ENCODE results near the gene CTRB2.

CTRB2 gene

GRCh38 chr16:75226550-75227360 lies 19.8 kb upstream of the CTRB2 start:
- H3K36me3 ChIP-seq (ENCODE audit: control insufficient read depth in 2 of 2, insufficient read depth in 1 of 2, low read length in 2 of 2), result peaks cover 0 to 34% of the 10 kb centered on the region in 2 experiments; a peak in 2 of 3 replicates
- no peak overlapping the region for H3K27ac ChIP-seq (ENCODE audit: extremely low read depth, low read depth, low read length)
- H3K4me1 ChIP-seq (ENCODE audit: control insufficient read depth, insufficient read depth, low read length), result no peaks in the 10 kb centered on the region
- ChIA-PET POLR2A (interaction anchor here (1.6 kb wide), 1 partner anchor 23 kb away, joined by 3 read pairs; no protein-coding TSS in a partner anchor), CTCF (interaction anchor here (0.6 kb wide), 1 partner anchor 437 kb away, joined by 4 read pairs; no protein-coding TSS in a partner anchor)
- TF ChIP-seq ZNF658 (tag by site-specific recombination; IDR thresholded peaks at IDR 0.05) (no peak), KLF9 (tag by site-specific recombination; IDR thresholded peaks at IDR 0.05; ENCODE audit: low read depth) (peak; percentile 65)
- H3K9me3 ChIP-seq (ENCODE audit: control insufficient read depth, insufficient read depth, low read depth, low read length), result no peaks in the 10 kb centered on the region
- H3K4me3 ChIP-seq (ENCODE audit: low read depth, low read length), result no peak overlapping the region

DNA sequence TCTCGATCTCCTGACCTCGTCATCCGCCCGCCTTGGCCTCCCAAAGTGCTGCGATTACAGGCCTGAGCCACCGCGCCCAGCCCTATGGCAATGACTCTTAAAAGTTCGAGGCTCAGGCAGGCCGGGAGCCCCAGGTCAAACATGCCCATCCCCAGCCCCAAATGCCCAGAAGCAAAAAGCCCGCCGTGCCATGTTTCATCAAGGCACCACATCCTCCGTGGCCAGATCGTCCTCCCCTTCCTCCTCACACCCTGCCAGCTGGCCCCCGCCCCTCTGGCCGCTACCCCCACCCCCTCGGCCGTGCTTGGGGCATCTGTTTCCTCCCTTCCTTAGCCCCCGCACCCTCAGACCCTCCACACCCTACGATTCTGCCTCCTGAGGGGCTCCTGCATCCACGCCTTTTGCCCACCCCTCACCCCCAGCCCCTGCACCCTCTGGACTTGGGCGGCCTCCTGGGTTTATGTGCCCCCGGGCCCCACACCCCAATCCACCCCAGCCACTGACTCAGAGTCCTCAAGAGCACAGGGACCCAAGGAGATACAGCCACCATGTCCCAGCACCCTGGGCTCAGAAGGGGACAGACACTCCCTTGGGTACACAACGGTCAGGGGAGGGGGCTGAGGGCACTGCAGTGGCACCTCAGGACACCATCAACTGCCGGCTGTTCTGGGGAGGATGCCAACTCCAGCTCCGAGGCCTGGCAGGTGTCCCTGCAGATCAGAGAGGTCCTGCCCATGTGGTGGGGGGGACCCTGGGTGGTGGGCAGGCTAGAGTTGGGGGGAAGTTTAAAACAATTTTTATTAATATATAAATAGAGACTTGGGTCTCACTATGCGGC lies 18.9 kb upstream of the CTRB2 start:
- POLR2A ChIA-PET, result no interaction called here
- no peak for TF ChIP-seq ZSCAN16 (tag by site-specific recombination; IDR thresholded peaks at IDR 0.05)
- no peak for TF ChIP-seq ZNF510 (tag by site-specific recombination; IDR thresholded peaks at IDR 0.05; ENCODE audit: insufficient replicate concordance)
- no peak for TF ChIP-seq SALL2 (tag by site-specific recombination; IDR thresholded peaks at IDR 0.05; ENCODE audit: borderline replicate concordance)
- no peak for TF ChIP-seq ZBTB17 (tag by site-specific recombination; IDR thresholded peaks at IDR 0.05)
- TF ChIP-seq GLIS2 (tag by site-specific recombination; IDR thresholded peaks at IDR 0.05), result no peak
- no peak for TF ChIP-seq KLF1 (tag by site-specific recombination; IDR thresholded peaks at IDR 0.05)
- no peak for TF ChIP-seq ZBTB10 (tag by site-specific recombination; IDR thresholded peaks at IDR 0.05)
- TF ChIP-seq ZFP69B (tag by site-specific recombination; IDR thresholded peaks at IDR 0.05), result no peak
- no peak for TF ChIP-seq ZNF48 (tag by site-specific recombination; IDR thresholded peaks at IDR 0.05)
- TF ChIP-seq ZNF585B (tag by site-specific recombination; IDR thresholded peaks at IDR 0.05), result no peak
- no peak for TF ChIP-seq ZNF138 (tag by site-specific recombination; IDR thresholded peaks at IDR 0.05; ENCODE audit: borderline replicate concordance)
- no peak for TF ChIP-seq ZNF394 (tag by site-specific recombination; IDR thresholded peaks at IDR 0.05; ENCODE audit: borderline replicate concordance)
- no peak for TF ChIP-seq KLF7 (tag by site-specific recombination; IDR thresholded peaks at IDR 0.05; ENCODE audit: borderline replicate concordance)
- no peak for TF ChIP-seq ZNF324 (tag by site-specific recombination; IDR thresholded peaks at IDR 0.05)
- no peak for TF ChIP-seq ZNF248 (tag by site-specific recombination; IDR thresholded peaks at IDR 0.05)
- TF ChIP-seq, protein P1, sequence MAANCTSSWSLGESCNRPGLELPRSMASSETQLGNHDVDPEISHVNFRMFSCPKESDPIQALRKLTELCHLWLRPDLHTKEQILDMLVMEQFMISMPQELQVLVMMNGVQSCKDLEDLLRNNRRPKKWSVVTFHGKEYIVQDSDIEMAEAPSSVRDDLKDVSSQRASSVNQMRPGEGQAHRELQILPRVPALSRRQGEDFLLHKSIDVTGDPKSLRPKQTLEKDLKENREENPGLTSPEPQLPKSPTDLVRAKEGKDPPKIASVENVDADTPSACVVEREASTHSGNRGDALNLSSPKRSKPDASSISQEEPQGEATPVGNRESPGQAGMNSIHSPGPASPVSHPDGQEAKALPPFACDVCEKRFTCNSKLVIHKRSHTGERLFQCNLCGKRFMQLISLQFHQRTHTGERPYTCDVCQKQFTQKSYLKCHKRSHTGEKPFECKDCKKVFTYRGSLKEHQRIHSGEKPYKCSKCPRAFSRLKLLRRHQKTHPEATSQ (tag by site-specific recombination; IDR thresholded peaks at IDR 0.05), result no peak
- TF ChIP-seq TSHZ1 (tag by site-specific recombination; IDR thresholded peaks at IDR 0.05; ENCODE audit: borderline replicate concordance), result no peak
- Histone ChIP-seq H3K4me3 (ENCODE audit: low read depth, low read length) (no peak overlapping the region), H3K4me1 (ENCODE audit: control insufficient read depth, insufficient read depth, low read length) (no peaks in the 10 kb centered on the region), H3K27ac (ENCODE audit: extremely low read depth, low read depth, low read length) (no peak overlapping the region), H3K9me3 (ENCODE audit: control insufficient read depth, insufficient read depth, low read depth, low read length) (no peaks in the 10 kb centered on the region), H3K36me3 (ENCODE audit: control insufficient read depth in 2 of 2, insufficient read depth in 1 of 2, low read length in 2 of 2) (peaks cover 0 to 30% of the 10 kb centered on the region in 2 experiments; a peak in 1 of 3 replicates)
- CTCF ChIA-PET, result interaction anchor here (1.1 kb wide), 1 partner anchor 9 kb away, joined by 4 read pairs; no protein-coding TSS in a partner anchor

Measured in HEK293 (cell line).